Measurements from ENCODE around the gene KCNJ1.

The KCNJ1 gene

DNA sequence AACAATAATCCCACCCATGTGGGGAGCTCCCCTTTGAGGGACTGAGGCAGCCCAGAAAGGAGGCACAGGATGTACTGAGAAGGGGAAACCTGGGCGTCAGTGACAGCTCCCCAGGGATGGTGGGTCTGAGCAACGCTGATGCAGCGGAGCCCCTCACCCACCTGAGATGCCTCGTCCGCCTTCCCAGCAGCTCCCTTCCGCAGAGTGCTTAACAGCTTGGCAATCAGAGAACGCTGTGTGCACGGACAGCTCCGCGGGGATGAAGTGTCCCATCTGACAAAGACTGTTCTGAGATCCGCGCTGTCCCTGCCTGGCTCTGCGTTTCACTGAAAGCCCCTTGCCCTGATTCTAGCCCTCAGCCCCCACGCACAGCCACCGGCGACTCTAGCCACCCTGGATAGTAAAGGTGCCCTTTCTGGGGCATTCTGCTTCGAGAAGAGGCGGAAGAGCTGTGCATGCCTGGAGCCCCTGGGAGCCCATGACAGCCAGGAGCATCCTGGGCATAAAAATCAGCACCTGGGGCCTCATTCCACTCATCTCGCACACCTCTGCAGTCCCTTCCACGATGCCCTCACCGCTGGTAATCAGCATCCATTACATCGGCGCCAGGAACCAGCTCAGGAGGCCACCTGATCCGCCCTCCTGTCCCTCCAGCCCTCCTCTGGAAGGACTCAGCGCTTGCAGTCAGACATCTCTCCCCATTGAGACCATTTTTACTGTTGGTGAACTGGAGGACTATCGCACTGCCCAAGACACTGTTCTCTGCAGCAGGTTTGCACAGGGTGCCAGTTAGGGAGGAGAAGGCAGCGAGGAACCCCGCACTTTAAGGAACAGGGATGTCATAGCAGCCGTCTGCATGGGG lies 34.8 kb upstream of the KCNJ1 start:
- no peak for DNase-seq

- no peak for DNase-seq
Observed at GRCh38 chr11:128900468-128900867, 33.4 kb upstream of the KCNJ1 start.

DNA sequence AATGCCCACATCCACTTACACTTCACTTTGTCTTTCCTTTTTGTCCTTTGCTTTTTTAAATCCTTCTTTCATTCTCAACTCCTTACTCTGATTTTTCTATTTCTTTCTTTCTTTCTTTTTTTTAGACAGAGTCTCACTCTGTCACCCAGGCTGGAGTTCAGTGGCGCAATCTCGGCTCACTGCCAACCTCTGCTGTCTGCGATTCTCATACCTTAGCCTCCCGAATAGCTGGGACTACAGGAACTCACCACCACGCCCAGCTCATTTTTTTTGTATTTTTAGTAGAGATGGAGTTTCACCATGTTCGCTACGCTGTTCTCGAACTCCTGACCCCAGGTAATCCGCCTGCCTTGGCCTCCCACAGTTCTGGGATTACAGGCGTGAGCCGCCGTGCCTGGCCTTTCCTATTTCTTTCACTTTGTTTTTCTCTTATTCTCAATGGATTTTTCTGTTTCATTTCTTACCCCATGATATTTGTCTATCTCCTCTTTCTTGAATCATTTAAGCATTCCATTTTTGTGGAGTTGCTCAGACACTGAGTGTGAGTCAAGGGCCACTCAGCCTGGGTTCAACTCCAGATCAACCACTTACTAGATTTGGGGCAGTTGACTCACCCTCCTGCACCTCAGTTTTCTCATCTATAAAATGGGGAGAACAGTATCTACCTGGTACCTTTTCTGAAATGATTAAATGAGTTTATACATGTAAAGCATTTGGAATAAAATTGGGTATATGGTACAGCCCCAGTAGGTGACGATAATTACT lies 31.7 kb upstream of the KCNJ1 start:
- no peak for DNase-seq

GRCh38 chr11:128897826-128898225 lies 30.7 kb upstream of the KCNJ1 start:
- DNase-seq = no peak

- no peak for DNase-seq
Observed at GRCh38 chr11:128896356-128896755, 29.3 kb upstream of the KCNJ1 start.

DNA sequence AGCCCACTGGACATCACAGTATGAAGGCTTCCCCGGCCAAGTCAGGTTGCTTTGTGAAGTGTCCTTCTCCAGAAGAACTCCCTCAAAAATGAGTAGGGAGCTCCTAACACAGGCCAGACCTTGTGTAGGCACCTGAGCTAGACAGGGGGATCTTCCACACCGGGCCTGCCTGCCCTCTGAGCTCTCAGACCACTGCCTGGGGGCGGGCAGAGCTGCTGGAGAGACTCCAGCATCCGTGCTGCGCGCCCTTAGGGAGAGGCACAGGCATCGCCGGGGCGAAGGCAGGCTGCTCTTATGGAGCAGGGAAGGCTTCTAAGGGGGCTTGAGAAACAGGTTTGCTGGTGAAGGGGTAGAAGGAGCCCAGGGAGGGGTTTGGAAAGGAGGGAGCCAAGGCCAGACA lies 28.4 kb upstream of the KCNJ1 start:
- DNase-seq = no peak

GRCh38 chr11:128894685-128895084 lies 27.6 kb upstream of the KCNJ1 start:
- no peak for DNase-seq

DNA sequence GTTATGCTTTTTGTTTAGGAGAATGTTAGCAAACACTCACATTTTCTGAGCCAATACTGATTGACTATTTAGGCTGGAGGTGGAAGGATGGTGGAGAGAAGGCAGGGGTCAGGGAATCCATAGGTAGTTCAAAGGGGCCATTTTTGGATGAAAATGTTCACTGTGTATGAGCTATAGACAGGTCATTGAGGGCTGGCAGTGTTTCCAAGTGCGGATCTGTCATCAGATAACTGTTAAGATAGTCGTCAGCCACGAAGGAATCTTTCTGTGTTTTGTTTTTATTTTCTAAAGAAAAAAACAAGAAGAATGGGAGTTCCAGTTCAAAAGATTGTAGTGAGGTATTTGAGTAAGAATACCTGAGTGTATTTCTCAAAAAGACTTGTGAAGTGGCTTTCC lies 27.2 kb upstream of the KCNJ1 start:
- no peak for DNase-seq

- DNase-seq = no peak
Observed at GRCh38 chr11:128893578-128894285, 26.6 kb upstream of the KCNJ1 start.

DNA sequence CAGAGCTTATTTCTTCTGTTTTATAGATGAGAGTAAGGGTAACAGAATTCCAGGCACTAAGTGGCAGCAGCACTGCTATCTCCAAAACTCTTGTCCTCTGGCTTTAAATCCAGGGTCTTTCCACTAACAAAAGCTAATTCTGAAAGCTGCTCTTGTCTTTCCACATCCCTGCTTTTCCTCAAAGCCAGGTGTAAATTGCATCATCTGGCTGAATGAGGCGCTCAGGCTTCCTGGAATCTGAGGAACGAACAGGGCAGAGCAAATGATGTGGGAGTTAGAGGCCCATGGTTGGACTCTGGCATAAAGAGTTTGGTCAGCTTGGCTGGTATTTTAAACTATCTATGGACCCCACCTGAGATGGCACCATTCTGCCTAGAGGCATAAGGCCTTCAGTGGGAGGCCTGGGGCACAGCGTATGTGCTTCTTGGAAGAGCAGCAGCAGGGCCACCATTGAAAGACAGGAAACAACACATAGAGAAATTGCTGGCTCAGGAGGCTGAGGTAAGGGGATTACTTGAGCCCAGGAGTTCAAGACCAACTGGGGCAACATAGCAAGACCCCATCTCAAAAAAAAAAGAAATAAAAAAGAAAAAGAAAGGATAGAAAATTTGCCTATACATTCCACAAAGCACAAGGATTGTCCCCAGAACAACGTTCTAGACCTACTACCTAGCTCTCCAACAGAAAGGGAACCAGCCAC lies 25.9 kb upstream of the KCNJ1 start:
- DNase-seq = no peak

DNA sequence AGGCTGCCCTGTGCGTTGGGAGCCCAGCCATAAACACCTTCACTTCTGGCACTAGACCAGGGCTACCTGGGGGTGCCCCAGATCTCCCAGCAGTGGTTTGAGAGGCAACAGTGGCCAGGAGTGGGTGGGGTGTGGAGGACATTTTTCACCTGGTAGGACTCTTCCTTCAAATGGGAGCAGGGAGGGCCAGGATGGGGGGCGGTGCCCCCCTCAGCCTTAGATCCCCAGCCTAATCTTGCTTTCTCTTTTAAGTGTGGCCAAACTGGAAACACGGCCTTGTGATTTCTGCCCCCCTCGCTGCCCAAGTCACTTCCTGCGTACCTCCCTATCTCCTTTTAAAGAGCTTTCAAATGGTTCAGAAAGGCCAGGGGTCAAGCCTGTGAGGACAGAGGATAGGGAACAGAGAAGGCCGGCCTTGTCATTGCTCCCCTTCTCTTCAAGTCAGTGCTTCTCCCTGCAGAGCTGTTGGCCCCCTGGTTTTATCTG lies 24.9 kb upstream of the KCNJ1 start:
- no peak for DNase-seq

GRCh38 chr11:128890543-128891368 lies 23.7 kb upstream of the KCNJ1 start, which contains the start of gene KCNJ5:
Gene KCNJ5, plus strand, starts transcription at chr11:128891356. Its CDS starts 19,918 bp downstream, at chr11:128911274.
- DNase-seq = no peak

DNA sequence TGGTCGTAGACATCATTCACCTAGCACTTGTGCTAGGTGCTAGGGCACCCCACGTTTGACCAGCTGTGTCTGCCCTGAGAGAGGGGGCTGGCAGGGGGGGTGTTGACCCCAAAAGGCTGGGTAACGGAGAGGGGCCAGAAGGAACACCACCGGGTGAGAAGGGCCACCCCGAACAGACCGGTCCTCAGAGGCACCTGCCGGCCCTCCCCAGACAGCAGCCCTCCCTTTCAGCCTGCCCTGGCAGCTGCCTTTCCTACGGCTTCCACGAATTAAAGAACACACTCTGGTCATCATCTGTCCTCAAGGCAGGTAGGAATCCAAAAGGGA lies 23.1 kb upstream of the KCNJ1 start:
- DNase-seq = no peak

- no peak for DNase-seq
Observed at GRCh38 chr11:128889657-128890213, 22.6 kb upstream of the KCNJ1 start.

GRCh38 chr11:128888034-128888985 lies 21.2 kb upstream of the KCNJ1 start:
- no peak for DNase-seq

GRCh38 chr11:128886406-128887124 lies 19.5 kb upstream of the KCNJ1 start:
- DNase-seq = no peak

DNA sequence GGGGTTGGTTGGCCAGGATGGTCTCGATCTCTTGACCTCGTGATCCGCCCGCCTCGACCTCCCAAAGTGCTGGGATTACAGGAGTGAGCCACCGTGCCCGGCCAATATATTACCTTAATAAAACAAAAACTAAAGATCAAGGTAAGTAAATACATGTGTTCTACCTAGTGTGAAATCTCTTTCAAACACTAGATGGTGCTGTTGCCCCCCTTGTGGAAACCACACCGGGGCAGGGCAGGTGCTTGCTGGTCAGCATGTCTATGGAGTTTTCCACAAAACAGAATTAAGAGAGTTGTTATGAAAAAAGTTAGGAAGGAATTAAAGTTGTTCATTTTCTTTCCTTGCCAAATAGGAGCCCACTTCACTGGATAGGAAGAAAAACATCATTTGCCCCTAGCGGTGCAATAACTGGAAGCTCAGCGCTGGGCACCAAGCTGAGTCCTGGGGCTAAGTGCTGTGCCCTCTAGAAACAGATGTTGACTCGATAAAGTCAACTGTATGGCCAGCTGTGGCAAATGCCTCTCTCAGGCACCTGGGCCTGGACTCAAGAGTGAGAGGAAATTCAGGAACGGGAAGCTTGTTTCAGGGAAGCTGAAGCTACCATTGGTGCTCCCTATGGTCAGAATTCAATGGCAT lies 17.7 kb upstream of the KCNJ1 start:
- DNase-seq = peak; percentile 47

- no peak for DNase-seq
Observed at GRCh38 chr11:128884054-128884453, 17.0 kb upstream of the KCNJ1 start.

GRCh38 chr11:128882451-128882850 lies 15.4 kb upstream of the KCNJ1 start:
- DNase-seq = no peak
